K562 (cell line): ENCODE measurements around the gene TLCD4. TPM values are rescaled to one million over a fixed set of nuclear protein-coding genes. Genes with fewer than 3 reads are reported as not detected.

Experiments used
- ARID1B ChIP-seq: fragments of 450-650 bp; IDR thresholded peaks from 2 replicates; pipeline ENCODE4 v1.6.1; 2016; ENCODE audit warnings: antibody characterized with exemption, mild to moderate bottlenecking, inconsistent platforms
- BDP1 ChIP-seq: IDR thresholded peaks from 3 replicates; pipeline ENCODE4 v1.6.1; 2011; ENCODE audit not compliant: insufficient read length, insufficient read depth
- CLOCK ChIP-seq: fragments of 250-450 bp; sonication (Bioruptor Pico); IDR thresholded peaks from 2 replicates; pipeline ENCODE4 v1.4.0; 2020; ENCODE audit warnings: mild to moderate bottlenecking, moderate library complexity, borderline replicate concordance
- FOXA3 ChIP-seq, 2 experiments: fragments of 450-650 bp in 1 of 2; sonication (generic) in 1 of 2; formaldehyde crosslinking; IDR thresholded peaks in 1 of 2; conservative IDR thresholded peaks in 1 of 2; 2 replicates each; pipeline versions ENCODE4 v1.4.0 to v1.8.0; 2020 to 2022; ENCODE audit warnings: mild to moderate bottlenecking in 2 of 2, missing genetic modification reagents in 1 of 2
- FOXP1 ChIP-seq: sonication (generic); formaldehyde crosslinking; IDR thresholded peaks from 2 replicates; pipeline ENCODE4 v1.8.0; 2022; ENCODE audit warnings: mild to moderate bottlenecking, missing genetic modification reagents
- L3MBTL2 ChIP-seq: fragments of 450-650 bp; IDR thresholded peaks from 2 replicates; pipeline ENCODE4 v1.6.1; 2016; ENCODE audit warnings: mild to moderate bottlenecking, moderate library complexity
- MLLT1 ChIP-seq, 2 experiments: fragments of 450-650 bp; IDR thresholded peaks; 2 replicates each; pipeline ENCODE4 v1.6.1; 2016
- NFIC ChIP-seq: fragments of 450-650 bp; IDR thresholded peaks from 2 replicates; pipeline ENCODE4 v1.6.1; 2017; ENCODE audit warnings: mild to moderate bottlenecking, inconsistent platforms
- NR4A1 ChIP-seq, 2 experiments: fragments of 250-450 bp in 1 of 2; fragments of 450-650 bp in 1 of 2; sonication (Bioruptor Pico) in 1 of 2; IDR thresholded peaks; 2 replicates each; pipeline versions ENCODE4 v1.4.0 to v1.6.1; 2016 to 2020; ENCODE audit warnings: mild to moderate bottlenecking in 2 of 2, missing compliant biosample characterization in 1 of 2, missing genetic modification characterization in 1 of 2, moderate library complexity in 1 of 2
- PTRF ChIP-seq: fragments of 450-650 bp; IDR thresholded peaks from 2 replicates; pipeline ENCODE4 v1.6.1; 2016; ENCODE audit warnings: mild to moderate bottlenecking, missing genetic modification characterization, missing compliant biosample characterization
- RBFOX2 ChIP-seq: fragments of 200-400 bp; formaldehyde crosslinking; IDR thresholded peaks from 2 replicates; pipeline ENCODE4 v1.6.1; 2017; ENCODE audit warnings: low read depth, mild to moderate bottlenecking, low read length, moderate library complexity
- STAT5B ChIP-seq: fragments of 250-450 bp; sonication (Bioruptor Pico); IDR thresholded peaks from 2 replicates; pipeline ENCODE4 v1.8.0; 2021; ENCODE audit warnings: mild to moderate bottlenecking, inconsistent platforms
- TSC22D4 ChIP-seq: fragments of 450-650 bp; IDR thresholded peaks from 2 replicates; pipeline ENCODE4 v1.6.1; 2016; ENCODE audit warnings: missing genetic modification characterization, missing biosample characterization, control low read depth
- WHSC1 ChIP-seq: IDR thresholded peaks from one replicate; pipeline ENCODE4 v1.6.1; 2012; ENCODE audit warnings: low read length, control low read depth, inconsistent platforms
- ZNF785 ChIP-seq: fragments of 250-450 bp; sonication (Bioruptor Pico); IDR thresholded peaks from 2 replicates; pipeline ENCODE4 v1.4.0; 2020; ENCODE audit warnings: mild to moderate bottlenecking
- polyA plus RNA-seq, 8 experiments: library from polyadenylated mRNA; depleted of rRNA in 4 of 8; stranded (reverse) in 5 of 8; unstranded in 3 of 8; fragments of >200 nt; fragmentation: Nextera tagmentation in 2 of 8; fragmentation: Illumina TruSeq in 1 of 8; extraction: Ambion mirVana in 2 of 8; extraction: Trizol in 1 of 8; gene quantifications; 2 replicates each; pipeline versions ENCODE4 v1.2.1 to v1.2.3, GENCODE V29; 2011 to 2014; ENCODE audit warnings: inconsistent platforms in 1 of 8, missing spikeins in 1 of 8
- total RNA-seq, 7 experiments: library from RNA; depleted of rRNA in 6 of 7; stranded (reverse); fragments of >200 nt in 6 of 7; fragmentation: Illumina TruSeq in 2 of 7; extraction: Trizol in 2 of 7; gene quantifications; 2 replicates each; pipeline versions ENCODE4 v1.2.1 to v1.2.3, GENCODE V29; 2011 to 2021; ENCODE audit warnings: low replicate concordance in 1 of 7
- TF ChIP-seq, protein P1 (sequence below): fragments of 450-650 bp; IDR thresholded peaks from 2 replicates; pipeline ENCODE4 v1.6.1; 2017; ENCODE audit warnings: mild to moderate bottlenecking, moderate library complexity
- TF ChIP-seq, protein P2 (sequence below): fragments of 450-650 bp; formaldehyde crosslinking; IDR thresholded peaks from 2 replicates; pipeline ENCODE4 v1.4.0; 2020; ENCODE audit warnings: mild to moderate bottlenecking, moderate library complexity
- TF ChIP-seq, protein P3 (sequence below): fragments of 450-650 bp; IDR thresholded peaks from 2 replicates; pipeline ENCODE4 v1.6.1; 2014; ENCODE audit warnings: low read depth, mild to moderate bottlenecking, moderate library complexity, borderline replicate concordance

TLCD4 gene
- total and polyA plus RNA-seq, 9 of the 15 experiments (the other 6 are each of a cell fraction or from before 2014, with no cell fraction given), result 3.5 to 19.8 (median 7.6) TPM

GRCh38 chr1:95084317-95085176 lies 32.6 kb upstream of the TLCD4 start (continued):
- TF ChIP-seq, protein P1, sequence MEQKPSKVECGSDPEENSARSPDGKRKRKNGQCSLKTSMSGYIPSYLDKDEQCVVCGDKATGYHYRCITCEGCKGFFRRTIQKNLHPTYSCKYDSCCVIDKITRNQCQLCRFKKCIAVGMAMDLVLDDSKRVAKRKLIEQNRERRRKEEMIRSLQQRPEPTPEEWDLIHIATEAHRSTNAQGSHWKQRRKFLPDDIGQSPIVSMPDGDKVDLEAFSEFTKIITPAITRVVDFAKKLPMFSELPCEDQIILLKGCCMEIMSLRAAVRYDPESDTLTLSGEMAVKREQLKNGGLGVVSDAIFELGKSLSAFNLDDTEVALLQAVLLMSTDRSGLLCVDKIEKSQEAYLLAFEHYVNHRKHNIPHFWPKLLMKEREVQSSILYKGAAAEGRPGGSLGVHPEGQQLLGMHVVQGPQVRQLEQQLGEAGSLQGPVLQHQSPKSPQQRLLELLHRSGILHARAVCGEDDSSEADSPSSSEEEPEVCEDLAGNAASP, result no peak
- TF ChIP-seq, protein P2, sequence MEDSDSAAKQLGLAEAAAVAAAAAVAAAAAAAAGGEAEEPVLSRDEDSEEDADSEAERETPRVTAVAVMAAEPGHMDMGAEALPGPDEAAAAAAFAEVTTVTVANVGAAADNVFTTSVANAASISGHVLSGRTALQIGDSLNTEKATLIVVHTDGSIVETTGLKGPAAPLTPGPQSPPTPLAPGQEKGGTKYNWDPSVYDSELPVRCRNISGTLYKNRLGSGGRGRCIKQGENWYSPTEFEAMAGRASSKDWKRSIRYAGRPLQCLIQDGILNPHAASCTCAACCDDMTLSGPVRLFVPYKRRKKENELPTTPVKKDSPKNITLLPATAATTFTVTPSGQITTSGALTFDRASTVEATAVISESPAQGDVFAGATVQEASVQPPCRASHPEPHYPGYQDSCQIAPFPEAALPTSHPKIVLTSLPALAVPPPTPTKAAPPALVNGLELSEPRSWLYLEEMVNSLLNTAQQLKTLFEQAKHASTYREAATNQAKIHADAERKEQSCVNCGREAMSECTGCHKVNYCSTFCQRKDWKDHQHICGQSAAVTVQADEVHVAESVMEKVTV (CRISPR knock-in tag), result peak; percentile 58
- no peak for TF ChIP-seq ZNF785 (CRISPR knock-in tag)
- no peak for TF ChIP-seq NFIC
- TF ChIP-seq WHSC1, result no peak
- 0 out of 4 replicates have a peak, but pooled peaks of 1 of the 2 experiments have one; percentile 2 for TF ChIP-seq FOXA3 (CRISPR knock-in tag; conservative IDR thresholded peaks at IDR 0.05 in 1 of 2, IDR thresholded peaks at IDR 0.05 in 1 of 2)
- peak; percentile 77 for TF ChIP-seq PTRF
- TF ChIP-seq TSC22D4, result no peak
- TF ChIP-seq CLOCK, result no peak
- TF ChIP-seq, protein P3, sequence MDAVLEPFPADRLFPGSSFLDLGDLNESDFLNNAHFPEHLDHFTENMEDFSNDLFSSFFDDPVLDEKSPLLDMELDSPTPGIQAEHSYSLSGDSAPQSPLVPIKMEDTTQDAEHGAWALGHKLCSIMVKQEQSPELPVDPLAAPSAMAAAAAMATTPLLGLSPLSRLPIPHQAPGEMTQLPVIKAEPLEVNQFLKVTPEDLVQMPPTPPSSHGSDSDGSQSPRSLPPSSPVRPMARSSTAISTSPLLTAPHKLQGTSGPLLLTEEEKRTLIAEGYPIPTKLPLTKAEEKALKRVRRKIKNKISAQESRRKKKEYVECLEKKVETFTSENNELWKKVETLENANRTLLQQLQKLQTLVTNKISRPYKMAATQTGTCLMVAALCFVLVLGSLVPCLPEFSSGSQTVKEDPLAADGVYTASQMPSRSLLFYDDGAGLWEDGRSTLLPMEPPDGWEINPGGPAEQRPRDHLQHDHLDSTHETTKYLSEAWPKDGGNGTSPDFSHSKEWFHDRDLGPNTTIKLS, result no peak; the same call in 1 of the 2 replicates
- TF ChIP-seq FOXP1 (CRISPR knock-in tag), result no peak
- 0 out of 2 replicates have a peak, but pooled peaks have one; percentile 35 for TF ChIP-seq ARID1B
- TF ChIP-seq RBFOX2, result 0 out of 2 replicates have a peak, but pooled peaks have one; percentile 9
- TF ChIP-seq NR4A1 (CRISPR knock-in tag; IDR thresholded peaks at IDR 0.05), result no peak
- TF ChIP-seq NR4A1 (tag; IDR thresholded peaks at IDR 0.05), result peak; percentile 94
- 0 out of 4 replicates have a peak, but pooled peaks of 1 of the 2 experiments have one; percentile 7 for TF ChIP-seq MLLT1 (IDR thresholded peaks at IDR 0.05)
- TF ChIP-seq STAT5B, result no peak
- TF ChIP-seq BDP1, result no peak
- 0 out of 2 replicates have a peak, but pooled peaks have one; percentile 29 for TF ChIP-seq L3MBTL2
